HEK293 (cell line): ENCODE data around the gene KRTAP3-2.

Experiments
- CTCF ChIA-PET: fragments of 350-600 bp; formaldehyde crosslinking; extraction: SDS; loops from one replicate; lab custom pipeline; 2021; ENCODE audit warnings: antibody characterized with exemption; lab: Yijun Ruan, JAX
- POLR2A ChIA-PET: fragments of 300-600 bp; formaldehyde crosslinking; extraction: SDS; loops from one replicate; lab custom pipeline; 2020; ENCODE audit warnings: antibody characterized with exemption, inconsistent platforms; lab: Yijun Ruan, JAX
- H3K27ac ChIP-seq: fragments of 200-500 bp; sonication (Bioruptor generic); 2 replicates; pipeline ENCODE4 v1.5.1; 2014; ENCODE audit warnings: low read depth, low read length, control low read depth, inconsistent platforms; ENCODE audit errors: extremely low read depth
- H3K36me3 ChIP-seq, 2 experiments: fragments of 200-500 bp in 1 of 2; sonication (Bioruptor generic) in 1 of 2; 1 replicate in 1 of 2; 2 replicates in 1 of 2; pipeline ENCODE4 v1.5.1; 2014 to 2017; ENCODE audit warnings: inconsistent platforms in 2 of 2, low read length in 2 of 2; ENCODE audit not compliant: control insufficient read depth in 2 of 2, insufficient read depth in 1 of 2
- H3K4me1 ChIP-seq: fragments of 200-500 bp; sonication (Bioruptor generic); 2 replicates; pipeline ENCODE4 v1.5.1; 2014; ENCODE audit warnings: mild to moderate bottlenecking, low read length, inconsistent platforms; ENCODE audit not compliant: control insufficient read depth, insufficient read depth
- H3K4me3 ChIP-seq: 2 replicates; pipeline ENCODE4 v1.5.1; 2011; ENCODE audit warnings: low read depth, mild to moderate bottlenecking, control low read depth, low read length, moderate library complexity
- H3K9me3 ChIP-seq: fragments of 200-500 bp; sonication (Bioruptor generic); 2 replicates; pipeline ENCODE4 v1.5.1; 2014; ENCODE audit warnings: low read depth, low read length, inconsistent platforms; ENCODE audit not compliant: control insufficient read depth, insufficient read depth
- PRDM6 ChIP-seq: fragments of 450-650 bp; formaldehyde crosslinking; IDR thresholded peaks from 2 replicates; pipeline ENCODE4 v1.5.1; 2017; ENCODE audit warnings: missing biosample characterization, missing genetic modification characterization
- SP7 ChIP-seq: fragments of 450-650 bp; formaldehyde crosslinking; IDR thresholded peaks from 2 replicates; pipeline ENCODE4 v1.5.1; 2016; ENCODE audit warnings: missing biosample characterization, missing genetic modification characterization
- ZBTB10 ChIP-seq: fragments of 450-650 bp; formaldehyde crosslinking; IDR thresholded peaks from 2 replicates; pipeline ENCODE4 v1.5.1; 2016; ENCODE audit warnings: missing biosample characterization, missing genetic modification characterization
- ZBTB21 ChIP-seq: fragments of 450-650 bp; formaldehyde crosslinking; IDR thresholded peaks from 2 replicates; pipeline ENCODE4 v1.5.1; 2017; ENCODE audit warnings: missing biosample characterization, missing genetic modification characterization
- ZNF140 ChIP-seq: fragments of 450-650 bp; formaldehyde crosslinking; IDR thresholded peaks from 2 replicates; pipeline ENCODE4 v1.5.1; 2016; ENCODE audit warnings: missing biosample characterization, missing genetic modification characterization
- ZNF174 ChIP-seq: fragments of 450-650 bp; formaldehyde crosslinking; IDR thresholded peaks from 2 replicates; pipeline ENCODE4 v1.5.0; 2017; ENCODE audit warnings: missing biosample characterization, mild to moderate bottlenecking, missing genetic modification characterization
- ZNF416 ChIP-seq: fragments of 450-650 bp; formaldehyde crosslinking; IDR thresholded peaks from 2 replicates; pipeline ENCODE4 v1.5.1; 2016; ENCODE audit warnings: missing biosample characterization, missing genetic modification characterization
- ZNF488 ChIP-seq: fragments of 450-650 bp; formaldehyde crosslinking; IDR thresholded peaks from 2 replicates; pipeline ENCODE4 v1.5.1; 2016; ENCODE audit warnings: missing biosample characterization, missing genetic modification characterization
- ZNF514 ChIP-seq: fragments of 450-650 bp; formaldehyde crosslinking; IDR thresholded peaks from 2 replicates; pipeline ENCODE4 v1.5.1; 2016; ENCODE audit warnings: missing biosample characterization, missing genetic modification characterization
- ZNF521 ChIP-seq: fragments of 450-650 bp; formaldehyde crosslinking; IDR thresholded peaks from 2 replicates; pipeline ENCODE4 v1.5.1; 2017; ENCODE audit warnings: missing biosample characterization, mild to moderate bottlenecking, missing genetic modification characterization
- ZNF629 ChIP-seq: fragments of 450-650 bp; formaldehyde crosslinking; IDR thresholded peaks from 2 replicates; pipeline ENCODE4 v1.5.1; 2017; ENCODE audit warnings: missing biosample characterization, missing genetic modification characterization
- ZNF658 ChIP-seq: fragments of 450-650 bp; formaldehyde crosslinking; IDR thresholded peaks from 2 replicates; pipeline ENCODE4; 2016; ENCODE audit warnings: missing biosample characterization, missing genetic modification characterization
- ZNF791 ChIP-seq: fragments of 450-650 bp; formaldehyde crosslinking; IDR thresholded peaks from 2 replicates; pipeline ENCODE4 v1.5.1; 2016; ENCODE audit warnings: missing biosample characterization, missing genetic modification characterization
- ZSCAN30 ChIP-seq: fragments of 450-650 bp; IDR thresholded peaks from 2 replicates; pipeline ENCODE4 v1.5.1; 2018; ENCODE audit warnings: missing biosample characterization, mild to moderate bottlenecking, missing genetic modification characterization, moderate library complexity
- TF ChIP-seq, protein P1 (sequence below): fragments of 450-650 bp; formaldehyde crosslinking; IDR thresholded peaks from 2 replicates; pipeline ENCODE4 v1.5.1; 2016; ENCODE audit warnings: missing biosample characterization, missing genetic modification characterization
- TF ChIP-seq, protein P2 (sequence below): fragments of 450-650 bp; formaldehyde crosslinking; conservative IDR thresholded peaks from 2 replicates; pipeline ENCODE4 v1.5.1; 2016; ENCODE audit warnings: low read depth, missing biosample characterization, missing genetic modification characterization

Gene KRTAP3-2

GRCh38 chr17:41003926-41004325 is 4.2 kb upstream of the KRTAP3-2 start (continued):
- TF ChIP-seq ZBTB10 (tag by site-specific recombination) (no peak), ZNF174 (no peak), ZBTB21 (tag by site-specific recombination) (no peak), ZNF514 (tag by site-specific recombination) (no peak), PRDM6 (no peak), ZNF140 (tag by site-specific recombination) (no peak), SP7 (tag by site-specific recombination) (no peak)
- TF ChIP-seq, protein P1, sequence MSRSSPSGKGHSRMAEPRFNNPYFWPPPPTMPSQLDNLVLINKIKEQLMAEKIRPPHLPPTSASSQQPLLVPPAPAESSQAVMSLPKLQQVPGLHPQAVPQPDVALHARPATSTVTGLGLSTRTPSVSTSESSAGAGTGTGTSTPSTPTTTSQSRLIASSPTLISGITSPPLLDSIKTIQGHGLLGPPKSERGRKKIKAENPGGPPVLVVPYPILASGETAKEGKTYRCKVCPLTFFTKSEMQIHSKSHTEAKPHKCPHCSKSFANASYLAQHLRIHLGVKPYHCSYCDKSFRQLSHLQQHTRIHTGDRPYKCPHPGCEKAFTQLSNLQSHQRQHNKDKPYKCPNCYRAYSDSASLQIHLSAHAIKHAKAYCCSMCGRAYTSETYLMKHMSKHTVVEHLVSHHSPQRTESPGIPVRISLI (tag by site-specific recombination), result no peak
- TF ChIP-seq, protein P2, sequence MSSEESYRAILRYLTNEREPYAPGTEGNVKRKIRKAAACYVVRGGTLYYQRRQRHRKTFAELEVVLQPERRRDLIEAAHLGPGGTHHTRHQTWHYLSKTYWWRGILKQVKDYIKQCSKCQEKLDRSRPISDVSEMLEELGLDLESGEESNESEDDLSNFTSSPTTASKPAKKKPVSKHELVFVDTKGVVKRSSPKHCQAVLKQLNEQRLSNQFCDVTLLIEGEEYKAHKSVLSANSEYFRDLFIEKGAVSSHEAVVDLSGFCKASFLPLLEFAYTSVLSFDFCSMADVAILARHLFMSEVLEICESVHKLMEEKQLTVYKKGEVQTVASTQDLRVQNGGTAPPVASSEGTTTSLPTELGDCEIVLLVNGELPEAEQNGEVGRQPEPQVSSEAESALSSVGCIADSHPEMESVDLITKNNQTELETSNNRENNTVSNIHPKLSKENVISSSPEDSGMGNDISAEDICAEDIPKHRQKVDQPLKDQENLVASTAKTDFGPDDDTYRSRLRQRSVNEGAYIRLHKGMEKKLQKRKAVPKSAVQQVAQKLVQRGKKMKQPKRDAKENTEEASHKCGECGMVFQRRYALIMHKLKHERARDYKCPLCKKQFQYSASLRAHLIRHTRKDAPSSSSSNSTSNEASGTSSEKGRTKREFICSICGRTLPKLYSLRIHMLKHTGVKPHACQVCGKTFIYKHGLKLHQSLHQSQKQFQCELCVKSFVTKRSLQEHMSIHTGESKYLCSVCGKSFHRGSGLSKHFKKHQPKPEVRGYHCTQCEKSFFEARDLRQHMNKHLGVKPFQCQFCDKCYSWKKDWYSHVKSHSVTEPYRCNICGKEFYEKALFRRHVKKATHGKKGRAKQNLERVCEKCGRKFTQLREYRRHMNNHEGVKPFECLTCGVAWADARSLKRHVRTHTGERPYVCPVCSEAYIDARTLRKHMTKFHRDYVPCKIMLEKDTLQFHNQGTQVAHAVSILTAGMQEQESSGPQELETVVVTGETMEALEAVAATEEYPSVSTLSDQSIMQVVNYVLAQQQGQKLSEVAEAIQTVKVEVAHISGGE (tag by site-specific recombination), result no peak

- no peak for TF ChIP-seq ZSCAN30 (tag by site-specific recombination)
- TF ChIP-seq, all 188 proteins: peak for 0
- Histone ChIP-seq H3K4me3 (no peak overlapping the region), H3K36me3 (no peaks in the 10 kb centered on the region), H3K27ac (no peak overlapping the region), H3K4me1 (no peaks in the 10 kb centered on the region), H3K9me3 (no peaks in the 10 kb centered on the region)
- ChIA-PET CTCF (interaction anchor here (0.6 kb wide), 2 partner anchors 227 to 595 kb away, joined by 3 to 4 read pairs; no protein-coding TSS in a partner anchor), POLR2A (no interaction called here)
Observed at GRCh38 chr17:41002814-41003213, 3.1 kb upstream of the KRTAP3-2 start.

DNA sequence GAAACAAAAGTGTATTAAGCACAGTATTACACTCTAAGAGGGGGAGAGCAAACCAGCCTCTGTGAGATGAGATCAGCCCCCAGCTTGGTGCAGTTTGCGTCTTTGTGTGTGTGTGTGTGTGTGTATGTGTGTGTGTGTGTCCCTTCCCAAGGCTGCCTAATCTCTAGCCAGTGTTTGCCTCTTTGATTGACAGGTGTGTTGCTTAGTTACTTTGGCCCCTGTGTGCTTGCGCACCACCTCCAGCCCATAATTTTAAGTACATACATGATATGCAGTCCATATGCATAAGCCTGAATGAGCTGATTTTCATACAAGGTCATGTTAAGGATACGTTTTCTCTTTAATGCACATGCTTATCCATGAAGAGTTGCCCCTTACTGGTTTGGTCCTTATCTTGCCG is 2.1 kb upstream of the KRTAP3-2 start:
- Histone ChIP-seq H3K9me3 (no peaks in the 10 kb centered on the region), H3K27ac (no peak overlapping the region), H3K4me3 (no peak overlapping the region), H3K36me3 (no peaks in the 10 kb centered on the region), H3K4me1 (no peaks in the 10 kb centered on the region)
- POLR2A ChIA-PET, result no interaction called here
- CTCF ChIA-PET, result no interaction called here
- TF ChIP-seq ZNF629 (tag by site-specific recombination) (no peak), ZBTB21 (tag by site-specific recombination) (no peak), ZBTB10 (tag by site-specific recombination) (no peak), ZNF521 (tag by site-specific recombination) (no peak), ZNF416 (tag by site-specific recombination) (no peak), ZNF488 (tag by site-specific recombination) (no peak), ZNF658 (tag by site-specific recombination) (no peak), ZNF791 (tag by site-specific recombination) (no peak)
- TF ChIP-seq, protein P2 (tag by site-specific recombination), result no peak
